Fibroblast of the aortic adventitia (primary cell): ENCODE results near the gene RPS15A. TPM values are rescaled to one million over a fixed set of nuclear protein-coding genes. Genes with fewer than 3 reads are reported as not detected.

Source experiments
- DNase-seq: peaks from one replicate; pipeline ENCODE4 v3.0.0-alpha.2; 2010; ENCODE audit warnings: low read depth
- H3K4me3 ChIP-seq: 2 replicates; pipeline ENCODE4 v1.5.1; 2011; ENCODE audit warnings: low read depth, mild to moderate bottlenecking, control low read depth, low read length, moderate library complexity
- total RNA-seq: library from RNA; depleted of rRNA; stranded (reverse); fragments of >200 nt; gene quantifications from 2 replicates; pipeline ENCODE4 v1.2.3, GENCODE V29; 2012; ENCODE audit warnings: low replicate concordance
- TF ChIP-seq, protein P1 (sequence below): IDR thresholded peaks from 2 replicates; pipeline ENCODE4 v1.5.1; 2011; ENCODE audit warnings: mild to moderate bottlenecking, low read length, control low read depth, inconsistent platforms; ENCODE audit not compliant: insufficient read depth

RPS15A gene
- total RNA-seq, result 187 and 2,964 TPM in 2 replicates

DNA sequence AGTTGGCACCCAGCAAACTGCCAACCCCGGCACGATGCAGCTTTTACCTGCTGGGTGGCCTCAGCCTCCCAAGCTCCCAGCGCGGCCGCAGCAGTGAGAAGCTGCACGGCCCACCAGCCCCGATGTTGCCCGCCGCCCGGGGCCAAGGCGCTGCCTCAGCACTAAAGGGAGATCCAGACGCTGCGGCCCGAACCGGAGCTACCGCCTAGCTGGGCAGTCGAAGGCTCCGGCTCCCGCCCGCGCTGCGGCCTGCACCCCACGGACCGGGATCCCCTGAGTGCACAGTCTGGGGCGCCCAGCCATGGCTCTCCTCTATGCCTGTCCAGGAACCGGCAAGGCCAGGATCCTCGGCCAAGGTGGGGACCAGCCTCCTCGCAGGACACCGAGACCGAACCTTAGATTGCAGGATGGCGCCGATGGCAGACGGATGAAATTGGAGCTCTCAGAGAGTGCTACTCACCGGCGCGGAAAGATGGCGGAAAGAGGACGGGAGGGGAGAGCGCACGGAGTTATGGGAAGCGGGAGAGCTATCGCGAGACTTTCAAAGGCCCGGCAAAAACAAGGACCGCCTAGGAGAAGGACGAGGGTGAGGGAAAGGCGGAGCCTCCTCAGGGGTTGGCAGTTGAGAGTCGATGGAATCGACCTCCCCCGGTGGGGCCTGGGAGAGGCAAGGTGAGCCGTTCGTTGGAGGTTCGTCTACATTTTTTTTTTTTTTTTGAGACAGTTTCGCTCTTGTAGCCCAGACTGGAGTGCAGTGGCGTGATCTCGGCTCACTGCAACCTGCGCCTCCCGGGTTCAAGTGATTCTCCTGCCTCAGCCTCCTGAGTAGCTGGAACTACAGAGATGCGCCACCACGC lies at the start of gene RPS15A:
RPS15A (minus strand) TSS at position 485 of the 857 bp plus-strand sequence. CDS start 1,221 bp downstream, outside the sequence.
- H3K4me3 ChIP-seq, result peak within 1 kb of the TSS; percentile 94
- TF ChIP-seq, protein P1, sequence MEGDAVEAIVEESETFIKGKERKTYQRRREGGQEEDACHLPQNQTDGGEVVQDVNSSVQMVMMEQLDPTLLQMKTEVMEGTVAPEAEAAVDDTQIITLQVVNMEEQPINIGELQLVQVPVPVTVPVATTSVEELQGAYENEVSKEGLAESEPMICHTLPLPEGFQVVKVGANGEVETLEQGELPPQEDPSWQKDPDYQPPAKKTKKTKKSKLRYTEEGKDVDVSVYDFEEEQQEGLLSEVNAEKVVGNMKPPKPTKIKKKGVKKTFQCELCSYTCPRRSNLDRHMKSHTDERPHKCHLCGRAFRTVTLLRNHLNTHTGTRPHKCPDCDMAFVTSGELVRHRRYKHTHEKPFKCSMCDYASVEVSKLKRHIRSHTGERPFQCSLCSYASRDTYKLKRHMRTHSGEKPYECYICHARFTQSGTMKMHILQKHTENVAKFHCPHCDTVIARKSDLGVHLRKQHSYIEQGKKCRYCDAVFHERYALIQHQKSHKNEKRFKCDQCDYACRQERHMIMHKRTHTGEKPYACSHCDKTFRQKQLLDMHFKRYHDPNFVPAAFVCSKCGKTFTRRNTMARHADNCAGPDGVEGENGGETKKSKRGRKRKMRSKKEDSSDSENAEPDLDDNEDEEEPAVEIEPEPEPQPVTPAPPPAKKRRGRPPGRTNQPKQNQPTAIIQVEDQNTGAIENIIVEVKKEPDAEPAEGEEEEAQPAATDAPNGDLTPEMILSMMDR, result no peak
- DNase-seq, result peak; percentile 99

- no peak for DNase-seq
- TF ChIP-seq, protein P1, result no peak
- no peak overlapping the region for H3K4me3 ChIP-seq
These were observed 49.4 kb upstream of the RPS15A start for GRCh38 chr16:18839555-18839954.

GRCh38 chr16:18836702-18837101 lies 46.6 kb upstream of the RPS15A start:
- TF ChIP-seq, protein P1, result no peak
- no peak overlapping the region for H3K4me3 ChIP-seq
- no peak for DNase-seq

DNA sequence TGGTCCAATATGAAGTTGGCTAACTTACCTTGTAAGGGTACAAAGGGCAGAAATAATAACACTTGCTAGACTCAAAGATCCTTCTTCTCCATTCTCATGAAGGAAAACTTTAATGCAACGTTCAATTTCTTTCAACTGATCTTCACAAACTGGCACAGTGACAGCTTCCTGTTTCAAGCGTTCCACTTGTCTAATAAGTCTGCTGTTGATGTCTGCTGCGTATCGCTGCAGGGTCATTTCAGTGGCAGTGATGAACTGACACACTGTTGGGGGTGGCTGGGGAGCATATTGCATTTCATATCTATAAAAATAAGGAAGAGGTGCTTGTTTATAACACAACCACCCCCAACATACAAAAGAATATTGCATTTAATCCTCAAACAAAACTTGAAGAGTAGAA lies 44.7 kb upstream of the RPS15A start:
- H3K4me3 ChIP-seq, result no peak overlapping the region
- DNase-seq, result no peak
- TF ChIP-seq, protein P1, result no peak

GRCh38 chr16:18833707-18834505 lies 43.8 kb upstream of the RPS15A start:
- DNase-seq, result no peak
- TF ChIP-seq, protein P1, result no peak
- H3K4me3 ChIP-seq, result no peak overlapping the region

DNA sequence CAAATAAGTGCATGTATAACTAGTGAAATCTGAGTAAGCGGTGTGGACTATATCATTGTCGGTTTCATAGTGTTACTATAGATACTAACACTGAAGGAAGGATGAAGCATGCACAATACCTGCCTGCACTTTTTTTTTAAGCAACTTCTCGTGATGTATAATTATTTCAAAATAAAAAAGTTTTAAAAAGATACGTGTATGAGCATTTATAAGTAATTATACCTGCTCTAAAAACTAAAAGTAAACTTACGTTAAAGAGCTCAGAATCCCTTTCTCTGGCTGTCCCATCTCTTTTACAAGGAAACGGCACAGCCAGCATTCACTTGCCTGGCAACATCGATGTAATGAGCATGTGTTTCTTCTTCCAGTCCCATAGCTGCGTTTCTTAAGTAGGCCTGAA lies 42.5 kb upstream of the RPS15A start:
- TF ChIP-seq, protein P1, result no peak
- H3K4me3 ChIP-seq, result no peak overlapping the region
- DNase-seq, result no peak
